Amniotic stem cell (primary cell): ENCODE results near the gene VEPH1.
"Not testable (repeated sequence)": the region's sequence is repeated elsewhere in the genome, so short reads cannot be mapped to it uniquely, and the experiment has no call there.

Source experiments
- DNase-seq: peaks from one replicate; lab custom pipeline; 2025; lab: John Stamatoyannopoulos, UW

VEPH1 gene

DNA sequence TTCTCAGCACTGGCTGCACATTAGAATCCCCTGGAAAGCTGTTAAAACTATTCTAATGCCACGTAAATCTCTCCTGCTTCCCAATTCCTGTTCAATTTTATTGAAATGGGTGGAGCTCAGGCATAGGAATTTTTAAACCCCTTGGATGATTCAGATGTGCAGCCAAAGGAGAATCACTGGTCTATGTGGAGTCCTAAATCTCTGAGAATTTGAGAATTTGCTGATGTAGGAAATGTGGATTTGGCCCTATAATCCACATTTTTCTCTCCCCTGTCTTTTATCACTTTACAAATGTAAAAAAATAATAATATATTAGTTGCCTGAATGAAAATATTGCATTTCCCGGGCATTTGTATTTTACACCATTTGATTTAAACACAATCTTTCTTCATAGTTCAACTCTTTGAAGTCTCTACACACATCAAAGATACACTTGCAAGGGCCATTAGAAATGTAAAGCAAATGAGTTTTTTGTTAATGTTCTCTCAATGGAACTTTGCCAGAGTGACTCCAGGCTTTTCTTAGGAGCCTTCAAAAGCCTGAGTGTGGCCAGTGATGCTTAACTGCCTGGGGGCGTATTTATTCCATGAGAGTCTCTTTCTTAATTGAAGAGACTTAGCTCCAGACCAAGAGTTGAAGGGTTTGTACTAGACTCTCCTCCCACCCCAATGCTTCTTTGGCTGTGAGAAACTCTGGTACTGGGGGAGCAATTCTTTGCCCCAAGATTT lies 115.3 kb downstream of the VEPH1 start:
- DNase-seq: no peak

DNA sequence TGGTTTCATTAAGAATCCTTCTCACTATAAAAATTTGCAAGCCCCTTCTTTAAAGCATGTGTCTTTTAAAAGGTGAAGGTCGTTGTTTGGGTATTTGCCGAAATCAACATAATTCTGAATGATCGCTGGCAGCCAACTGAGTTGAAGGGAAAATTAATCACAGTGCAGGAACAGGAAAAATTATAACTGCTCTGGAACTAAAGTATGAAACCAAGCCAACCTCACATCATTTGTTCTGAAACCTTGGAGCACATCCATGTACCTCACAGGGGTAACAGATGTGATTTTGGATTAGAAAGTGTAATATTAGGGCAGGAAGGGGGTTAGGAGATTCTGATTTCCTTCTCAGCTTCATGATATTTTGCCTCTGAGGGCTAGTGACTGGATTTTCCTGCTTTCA lies 118.7 kb downstream of the VEPH1 start:
- no peak for DNase-seq

DNA sequence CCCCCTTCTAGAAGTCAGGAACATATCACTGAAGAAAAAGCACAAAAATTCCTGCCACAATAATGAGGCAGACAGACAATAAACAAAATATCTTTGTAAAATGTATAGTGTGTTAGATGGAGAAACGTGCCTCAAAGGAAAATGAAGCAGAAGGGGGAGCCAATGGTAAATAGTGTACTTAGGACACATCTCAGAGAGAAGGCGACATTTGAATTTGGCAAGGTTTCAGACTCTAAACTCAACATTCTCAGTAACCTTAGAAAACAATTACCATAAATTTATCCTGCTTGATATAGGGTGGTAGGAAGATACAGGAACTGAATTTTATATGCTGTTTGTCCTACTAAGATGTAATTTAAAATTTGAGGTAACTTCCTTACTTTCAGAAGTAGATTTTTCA lies 119.2 kb downstream of the VEPH1 start:
- no peak for DNase-seq

DNA sequence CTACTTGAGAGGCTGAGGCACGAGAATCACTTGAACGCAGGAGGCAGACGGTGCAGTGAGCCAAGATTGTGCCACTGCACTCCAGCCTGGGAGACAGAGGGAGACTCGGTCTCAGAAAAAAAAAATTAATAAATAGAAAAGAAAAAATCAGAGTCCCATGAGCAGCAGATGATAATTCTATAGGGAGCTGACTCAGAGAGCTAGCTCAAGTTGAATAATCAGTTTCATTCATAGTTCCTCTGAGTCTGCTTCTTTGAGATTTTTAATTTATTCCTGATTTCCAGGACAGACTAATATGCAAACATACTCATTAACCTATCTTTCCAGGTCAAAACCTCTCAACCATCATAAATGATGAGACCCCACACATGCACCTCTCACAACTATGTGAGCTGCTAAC lies 121.6 kb downstream of the VEPH1 start:
- DNase-seq: no peak

DNA sequence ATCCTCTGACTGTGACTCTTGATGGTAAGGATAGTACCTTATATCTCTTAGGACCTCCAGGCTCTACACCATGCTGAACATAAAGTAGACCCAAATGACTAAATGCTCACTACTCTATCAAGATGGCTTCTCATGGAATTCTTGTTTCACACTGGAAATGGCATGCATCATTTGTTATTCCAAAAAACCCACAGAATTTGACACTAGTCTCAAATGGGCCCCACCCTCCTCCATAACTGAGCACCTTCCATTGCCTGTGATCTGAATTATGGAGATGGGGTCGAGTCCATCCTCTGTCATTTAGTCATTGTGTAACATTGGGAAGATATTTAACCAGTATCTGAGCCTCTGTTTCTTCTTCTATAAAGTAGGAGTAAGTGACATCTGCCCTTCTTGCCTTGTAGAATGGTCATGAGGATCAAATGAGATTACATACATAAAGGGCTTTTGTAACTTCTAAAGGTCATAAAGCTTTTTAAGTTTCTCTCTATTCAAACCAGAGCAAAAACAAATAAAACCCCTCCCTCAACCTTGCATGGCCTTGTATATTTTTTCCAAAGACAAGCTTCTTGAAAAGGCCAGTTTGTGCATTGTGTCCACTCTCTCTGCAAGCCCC lies 123.6 kb downstream of the VEPH1 start:
- DNase-seq: no peak

DNA sequence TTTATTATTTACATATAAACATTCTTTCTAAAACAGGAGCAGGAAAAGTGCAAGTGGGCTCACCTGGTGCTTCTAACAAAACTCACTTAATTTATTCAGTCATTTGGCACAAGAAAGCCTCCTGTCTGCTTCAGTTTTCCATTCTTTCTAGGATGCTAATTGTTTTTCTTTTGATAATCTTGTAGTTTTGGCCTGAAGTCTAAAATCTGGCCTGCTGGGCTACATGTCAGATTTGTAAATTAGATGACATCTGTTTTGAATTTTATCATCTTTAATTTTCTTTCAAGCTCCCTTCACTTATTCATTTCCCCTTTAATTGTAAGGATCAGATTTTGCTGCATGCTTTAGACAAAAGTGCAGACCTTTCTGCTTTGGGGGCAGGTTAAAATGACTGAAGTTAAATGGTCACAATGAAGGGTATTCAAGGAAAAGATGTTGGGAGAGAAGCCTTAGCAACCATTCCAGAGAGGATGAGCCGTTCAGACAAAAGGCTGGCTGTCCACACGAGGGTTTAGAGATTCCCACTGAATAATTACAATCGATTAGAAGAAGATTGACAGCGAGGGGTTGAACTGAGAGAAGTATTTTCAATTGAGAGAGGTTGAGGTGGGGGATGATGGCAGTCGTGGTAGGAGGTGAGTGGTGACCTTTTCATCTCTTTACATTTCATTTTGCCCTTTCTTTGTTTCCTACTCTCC lies 126.5 kb downstream of the VEPH1 start:
- DNase-seq: no peak

DNA sequence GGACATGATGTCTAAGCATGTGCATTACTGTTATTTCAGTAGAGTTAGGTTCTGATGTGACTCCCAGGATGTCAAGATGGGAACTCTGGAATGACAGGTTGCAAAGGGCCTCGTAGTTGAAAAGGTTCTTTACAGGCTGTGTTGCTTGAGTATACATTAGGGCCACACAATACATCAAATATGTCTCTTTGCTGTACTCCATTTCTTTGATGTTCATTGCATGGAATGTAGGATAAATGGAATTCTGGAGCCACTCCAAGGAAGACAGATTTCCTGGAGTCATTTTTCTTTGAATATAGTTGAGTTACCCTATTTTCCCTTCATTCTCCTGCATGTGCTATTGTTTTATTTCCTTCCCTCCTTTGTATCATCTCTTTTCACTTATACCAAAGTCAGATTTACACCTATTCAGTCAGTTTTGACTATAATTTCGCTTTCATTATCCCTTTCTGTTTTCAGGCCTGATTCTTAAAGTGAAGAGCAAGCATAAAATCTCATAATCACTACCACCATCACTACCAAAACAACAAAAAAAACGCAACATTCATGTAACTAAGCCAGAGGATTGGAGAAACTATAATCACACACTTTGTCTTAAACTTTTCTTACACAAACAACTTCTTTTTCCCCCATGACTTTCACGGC lies 127.8 kb downstream of the VEPH1 start:
- DNase-seq: no peak

DNA sequence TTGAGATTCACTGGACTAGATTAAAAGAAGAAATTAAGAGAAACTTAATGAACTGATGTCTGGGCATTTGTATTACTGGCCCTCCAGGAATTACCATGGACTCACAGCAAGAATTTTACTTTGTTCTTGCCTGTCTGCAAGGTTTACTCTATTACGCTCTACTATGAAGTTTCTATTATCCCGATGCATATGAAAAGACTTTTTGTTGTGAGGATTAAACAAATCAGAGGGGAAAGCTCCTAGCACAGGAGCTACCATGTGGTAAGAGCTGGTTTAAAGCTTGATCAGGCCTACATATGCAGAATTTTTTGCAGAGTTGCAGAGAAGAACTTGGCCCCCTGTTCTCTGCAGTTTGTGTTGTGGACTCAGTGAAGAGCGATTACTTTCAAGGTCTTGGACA lies 128.3 kb downstream of the VEPH1 start:
- DNase-seq: no peak

DNA sequence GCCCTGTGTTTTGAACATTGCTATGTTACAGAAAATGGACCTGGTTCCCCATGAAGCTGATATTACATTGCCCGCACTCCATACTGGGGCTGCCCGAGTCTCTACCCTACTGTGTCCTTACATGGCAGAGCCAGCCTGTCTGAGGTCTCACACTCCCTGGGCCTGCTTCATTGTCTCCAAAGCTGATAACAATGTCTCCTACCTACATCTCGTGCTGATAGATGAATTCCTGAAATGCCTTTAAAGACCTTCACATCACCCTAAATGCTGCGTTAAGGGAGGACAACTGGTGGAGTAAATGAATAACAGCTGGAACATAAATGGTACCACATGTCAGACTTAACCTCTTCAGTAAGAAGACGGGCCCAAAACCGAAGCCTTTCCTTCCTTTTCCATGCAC lies 129.4 kb downstream of the VEPH1 start:
- DNase-seq: no peak

DNA sequence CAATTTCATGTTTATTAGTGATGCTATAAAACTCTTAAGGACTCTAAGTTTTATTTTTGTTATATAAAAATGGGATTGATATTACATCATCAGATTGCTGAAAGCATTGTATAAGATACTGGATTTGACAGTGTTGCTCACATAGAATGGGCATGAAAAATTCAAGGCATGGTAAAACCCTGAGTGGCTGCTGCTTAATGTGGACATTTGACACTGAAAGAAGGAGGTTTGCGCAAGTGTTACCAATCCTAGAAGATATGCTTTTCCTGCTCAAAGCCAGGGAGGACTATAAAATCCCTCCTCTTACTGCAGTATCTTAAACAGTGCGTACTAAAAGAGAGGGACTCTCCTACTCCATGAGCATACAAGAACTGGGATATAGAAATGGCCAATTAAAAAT lies 132.3 kb downstream of the VEPH1 start:
- DNase-seq: no peak

DNA sequence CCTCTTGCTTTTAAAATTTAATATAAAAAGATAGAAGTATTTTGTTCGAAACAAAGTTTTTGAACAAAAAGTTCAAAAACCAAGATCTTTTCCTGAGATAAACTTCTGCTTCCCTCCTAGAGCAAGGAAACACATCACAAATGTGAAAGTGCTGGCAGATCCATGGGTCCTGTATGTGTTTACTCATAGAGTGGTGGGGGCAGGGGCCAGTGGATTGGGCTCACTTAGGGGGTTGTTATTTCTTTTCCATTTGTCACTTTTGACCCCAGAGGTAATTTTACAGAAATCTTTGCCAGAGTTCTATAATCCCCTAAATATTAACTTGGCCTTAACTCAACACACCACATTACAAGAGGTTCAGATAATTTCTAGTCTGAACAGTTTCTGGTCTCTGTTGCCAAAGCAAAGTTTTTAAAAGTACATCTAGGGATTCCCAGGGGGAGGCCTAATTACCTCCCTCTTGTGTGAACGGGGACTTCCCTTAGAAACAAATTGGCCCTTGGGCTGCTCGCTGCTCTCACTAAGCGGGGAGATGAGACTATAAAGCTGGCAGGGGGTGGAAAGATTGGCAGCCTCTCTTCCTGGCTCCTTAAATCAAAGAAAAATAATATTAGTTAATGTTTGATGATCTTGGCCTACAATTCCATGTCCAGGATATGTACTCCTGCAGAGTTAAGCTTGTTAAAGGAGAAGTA lies 133.3 kb downstream of the VEPH1 start:
- no peak for DNase-seq

DNA sequence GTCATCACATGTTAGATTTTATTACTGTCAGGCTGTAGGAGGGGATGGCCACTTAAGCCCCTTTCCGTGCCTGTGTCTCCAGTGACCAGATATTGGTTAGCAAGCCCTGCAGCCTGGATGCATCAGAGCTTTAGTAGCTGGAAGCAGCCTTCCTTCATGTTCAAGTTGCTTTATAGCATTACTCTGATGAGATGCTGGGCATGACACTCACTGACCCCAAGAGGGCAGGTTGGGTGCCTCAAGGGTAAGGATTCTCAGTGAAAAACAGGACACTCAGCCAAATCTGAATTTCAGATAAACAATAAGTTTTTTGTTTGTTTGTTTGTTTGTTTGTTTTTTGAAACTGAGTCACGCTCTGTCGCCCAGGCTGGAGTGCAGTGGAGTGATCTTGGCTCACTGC lies 135.0 kb downstream of the VEPH1 start:
- no peak for DNase-seq

DNA sequence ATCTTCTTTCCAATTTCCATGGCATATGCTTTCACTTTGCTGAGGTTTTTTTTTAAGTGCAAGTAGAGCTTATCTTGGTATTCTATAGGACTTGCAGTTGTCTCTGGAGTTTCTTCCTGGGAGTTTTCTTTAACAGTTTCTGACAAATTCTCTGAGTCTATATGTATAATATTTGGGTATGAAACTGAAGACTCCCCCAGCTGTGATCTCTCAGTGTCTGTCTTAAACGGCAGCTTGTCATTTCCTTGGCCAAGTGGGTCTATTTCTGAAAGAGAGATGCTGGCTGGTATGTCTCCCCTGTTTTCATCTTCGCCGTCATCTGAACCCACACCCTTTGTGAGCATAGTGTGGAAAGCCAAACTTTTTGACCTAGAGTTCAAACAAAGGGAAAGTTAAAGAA lies 139.8 kb downstream of the VEPH1 start:
- DNase-seq: no peak

DNA sequence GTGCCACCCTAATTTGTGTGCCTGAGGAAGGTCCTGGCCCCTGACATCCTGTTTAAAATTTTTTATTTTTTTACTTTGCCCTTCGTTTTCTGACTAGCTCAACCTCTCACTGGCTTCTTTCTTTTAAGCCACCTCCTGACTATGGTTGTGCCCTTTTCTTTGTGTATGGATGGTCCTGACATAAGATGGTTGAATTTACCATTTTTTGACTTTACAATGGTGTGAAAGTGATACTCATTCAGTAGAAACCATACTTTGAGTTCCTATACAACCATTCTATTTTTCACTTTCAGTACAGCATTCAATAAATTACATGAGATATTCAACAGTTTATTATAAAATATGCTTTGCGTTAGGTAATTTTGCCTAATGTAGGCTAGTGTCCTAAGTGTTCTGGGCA lies 140.9 kb downstream of the VEPH1 start:
- DNase-seq: no peak

DNA sequence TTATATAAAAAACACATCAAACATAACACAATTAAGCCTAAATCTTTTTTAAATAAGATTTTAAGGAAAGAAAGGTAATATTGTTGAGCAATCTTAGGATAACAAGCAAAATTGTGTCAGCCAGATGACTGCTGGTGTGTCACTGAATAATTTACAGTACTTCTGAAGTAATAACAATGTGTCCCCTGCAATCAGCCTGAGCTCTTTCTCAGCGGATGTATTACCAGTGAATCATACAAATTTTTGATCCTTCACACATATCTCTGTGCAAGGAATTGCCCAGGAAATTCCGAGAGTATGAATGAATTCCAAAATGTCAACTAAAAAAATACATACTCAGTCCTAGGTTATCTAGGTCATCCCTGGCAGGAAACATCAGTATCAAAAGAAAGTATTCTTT lies 143.2 kb downstream of the VEPH1 start:
- DNase-seq: peak; percentile 42

DNA sequence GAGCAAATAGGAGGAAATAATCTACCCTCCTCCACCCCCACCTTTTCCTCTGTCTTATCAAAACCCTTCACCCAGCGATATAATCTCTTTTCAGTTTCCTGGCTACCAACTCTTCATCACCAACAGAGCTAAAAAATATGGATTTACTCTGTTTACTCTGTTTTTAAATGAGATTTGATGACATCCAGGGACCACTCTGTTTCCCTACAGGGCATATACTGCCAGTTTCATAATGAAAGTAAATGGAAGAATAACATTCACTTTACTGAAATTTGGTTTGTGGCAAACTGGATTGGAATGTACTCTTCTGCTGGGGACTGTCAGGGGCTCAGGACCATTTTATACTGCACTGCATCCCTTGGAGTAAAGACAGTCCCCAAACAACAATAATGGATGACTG lies 146.7 kb downstream of the VEPH1 start:
- no peak for DNase-seq

DNA sequence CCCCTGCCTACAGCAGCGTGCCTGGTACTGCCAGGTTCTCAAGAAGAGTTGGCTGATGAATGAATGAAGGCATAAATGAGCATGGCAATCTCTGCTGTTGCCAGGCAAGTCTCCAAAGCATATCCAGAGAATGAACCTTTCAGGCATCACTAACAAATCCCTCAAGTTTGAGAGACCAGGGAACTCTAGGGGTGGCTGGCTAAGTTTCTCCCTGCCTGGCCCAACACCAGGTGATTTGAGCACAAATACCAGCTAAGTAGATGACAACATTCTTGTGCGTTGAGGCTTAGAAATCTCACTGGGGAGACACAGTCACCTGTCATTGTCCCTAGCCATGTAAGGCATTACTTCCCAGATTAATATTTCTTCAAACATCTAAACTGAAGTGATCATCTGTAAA lies 147.9 kb downstream of the VEPH1 start:
- no peak for DNase-seq

DNA sequence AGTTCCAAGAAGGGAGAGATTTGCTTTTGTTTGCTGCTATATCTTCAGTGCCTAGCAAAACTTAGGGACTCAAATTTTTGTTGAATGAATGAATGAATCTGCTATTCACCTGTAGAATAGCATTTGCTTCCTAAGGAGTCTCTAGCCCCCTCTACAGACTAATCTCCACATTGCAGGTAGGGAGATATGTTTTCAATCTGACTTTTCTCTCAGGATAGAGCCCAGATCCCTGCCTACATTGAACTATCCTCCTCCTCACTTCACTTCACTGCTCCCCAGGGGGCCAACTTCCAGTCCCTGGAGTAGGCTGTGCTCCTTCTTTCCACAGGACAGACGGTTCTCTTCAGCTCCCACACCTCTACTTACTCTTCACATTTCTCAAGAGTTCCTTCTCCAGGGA lies 148.5 kb downstream of the VEPH1 start:
- no peak for DNase-seq

DNA sequence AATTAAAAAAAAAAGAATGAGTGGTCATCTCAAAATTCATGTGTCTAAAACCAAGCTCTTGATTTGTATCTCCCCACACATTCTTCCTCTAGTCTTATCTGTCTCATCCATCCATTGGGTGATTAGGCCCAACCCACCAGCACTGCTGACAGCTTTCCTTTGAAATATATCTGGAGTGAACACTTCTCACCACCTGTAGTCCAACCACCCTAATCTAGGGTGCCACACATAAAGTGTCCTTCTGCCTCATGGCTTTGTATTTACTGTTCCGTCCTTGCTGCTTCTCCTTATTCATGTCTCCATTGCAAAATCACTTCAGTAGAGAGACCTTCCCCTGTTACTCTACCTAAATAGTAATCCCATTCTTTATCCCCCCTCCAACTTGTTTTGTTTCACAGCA lies 149.0 kb downstream of the VEPH1 start:
- DNase-seq: no peak

DNA sequence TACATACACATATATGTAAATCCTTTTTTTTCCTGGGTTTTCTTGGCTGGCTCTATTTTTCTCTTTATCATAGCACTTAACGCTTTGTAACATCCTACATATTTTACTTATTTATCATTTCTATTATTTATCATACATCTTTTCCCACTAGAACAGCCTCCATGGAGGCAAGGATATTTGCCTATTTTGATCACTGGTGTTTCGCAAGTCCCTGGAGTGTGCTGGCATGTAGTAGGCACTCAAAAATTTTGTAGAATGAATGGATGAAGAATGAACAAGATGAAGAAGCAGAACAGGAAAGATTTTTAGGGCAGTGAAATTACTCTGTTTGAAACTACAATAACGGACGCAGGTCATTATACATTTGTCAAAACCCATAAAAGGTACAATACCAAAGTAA lies 149.6 kb downstream of the VEPH1 start:
- DNase-seq: no peak

DNA sequence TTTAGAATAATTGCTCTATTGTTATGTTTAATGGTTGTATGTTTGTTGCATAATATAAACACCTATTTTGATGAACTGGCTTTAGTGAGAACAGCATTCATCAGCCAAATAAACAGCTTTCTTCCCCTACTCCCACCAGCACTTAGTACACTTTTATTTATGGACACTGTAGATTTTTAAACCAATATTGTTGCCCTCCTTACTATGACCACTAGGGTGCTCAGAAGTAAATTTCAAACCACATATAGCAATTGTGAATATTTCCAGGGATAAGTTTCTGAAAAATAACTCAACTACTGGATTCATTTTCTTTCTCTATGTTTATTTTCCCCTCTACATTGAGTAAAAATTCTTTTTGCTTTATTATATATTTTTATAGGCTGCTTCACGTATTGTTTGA lies 151.2 kb downstream of the VEPH1 start:
- no peak for DNase-seq

DNA sequence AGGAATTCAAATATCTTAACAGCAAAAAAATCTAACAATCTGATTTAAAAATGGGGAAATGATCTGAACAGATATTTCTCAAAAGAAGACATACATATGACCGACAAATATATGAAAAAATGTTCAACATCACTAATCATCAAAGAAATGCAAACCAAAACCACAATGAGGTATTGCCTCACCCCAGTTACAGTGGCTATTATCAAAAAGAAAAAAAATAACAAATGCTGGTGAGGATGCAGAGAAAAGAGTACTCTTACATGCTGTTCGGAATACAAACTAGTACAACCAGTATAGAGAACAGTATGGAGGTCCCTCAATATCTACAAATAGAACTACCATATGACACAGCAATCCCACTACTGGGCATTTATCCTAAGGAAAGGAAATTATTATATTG lies 152.6 kb downstream of the VEPH1 start:
- not testable (repeated sequence) for DNase-seq
